Measurements from ENCODE around the gene SPTLC3.
"Not testable (repeated sequence)": the region's sequence is repeated elsewhere in the genome, so short reads cannot be mapped to it uniquely, and the experiment has no call there.

SPTLC3 gene

DNA sequence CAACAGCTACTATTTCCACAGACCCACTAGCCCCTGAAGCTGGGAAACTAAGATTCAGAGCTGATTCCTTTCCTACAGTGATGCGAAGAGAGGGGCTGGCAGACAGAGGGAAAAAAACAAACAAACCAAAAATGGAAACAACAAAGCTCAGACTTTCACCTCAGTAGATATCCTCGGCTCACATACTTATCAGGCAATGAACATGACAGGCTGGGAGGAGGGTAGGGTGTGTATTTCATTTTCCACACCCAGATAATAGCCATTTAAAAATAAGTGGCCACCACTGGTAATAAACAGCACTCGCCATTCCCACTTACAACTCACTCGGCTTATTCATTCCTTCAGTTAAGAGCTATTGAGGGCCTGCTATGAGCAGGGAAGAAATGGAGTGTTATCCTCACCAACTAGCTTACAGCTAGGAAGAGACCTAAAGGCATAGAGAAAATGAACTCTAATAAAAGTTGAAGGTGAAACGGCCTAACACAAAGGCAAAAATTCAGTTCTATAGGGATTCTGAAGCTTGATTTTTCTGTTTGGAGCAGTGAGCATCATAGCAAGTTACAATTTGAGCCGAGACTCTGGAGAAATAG, 32.0 kb upstream of the SPTLC3 start:
- TF ChIP-seq, protein P1, sequence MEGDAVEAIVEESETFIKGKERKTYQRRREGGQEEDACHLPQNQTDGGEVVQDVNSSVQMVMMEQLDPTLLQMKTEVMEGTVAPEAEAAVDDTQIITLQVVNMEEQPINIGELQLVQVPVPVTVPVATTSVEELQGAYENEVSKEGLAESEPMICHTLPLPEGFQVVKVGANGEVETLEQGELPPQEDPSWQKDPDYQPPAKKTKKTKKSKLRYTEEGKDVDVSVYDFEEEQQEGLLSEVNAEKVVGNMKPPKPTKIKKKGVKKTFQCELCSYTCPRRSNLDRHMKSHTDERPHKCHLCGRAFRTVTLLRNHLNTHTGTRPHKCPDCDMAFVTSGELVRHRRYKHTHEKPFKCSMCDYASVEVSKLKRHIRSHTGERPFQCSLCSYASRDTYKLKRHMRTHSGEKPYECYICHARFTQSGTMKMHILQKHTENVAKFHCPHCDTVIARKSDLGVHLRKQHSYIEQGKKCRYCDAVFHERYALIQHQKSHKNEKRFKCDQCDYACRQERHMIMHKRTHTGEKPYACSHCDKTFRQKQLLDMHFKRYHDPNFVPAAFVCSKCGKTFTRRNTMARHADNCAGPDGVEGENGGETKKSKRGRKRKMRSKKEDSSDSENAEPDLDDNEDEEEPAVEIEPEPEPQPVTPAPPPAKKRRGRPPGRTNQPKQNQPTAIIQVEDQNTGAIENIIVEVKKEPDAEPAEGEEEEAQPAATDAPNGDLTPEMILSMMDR (IDR thresholded peaks at IDR 0.05; ENCODE audit: low read depth, low read length), result no peak
- no peak for DNase-seq (ENCODE audit: extremely low read depth, low read depth)

DNA sequence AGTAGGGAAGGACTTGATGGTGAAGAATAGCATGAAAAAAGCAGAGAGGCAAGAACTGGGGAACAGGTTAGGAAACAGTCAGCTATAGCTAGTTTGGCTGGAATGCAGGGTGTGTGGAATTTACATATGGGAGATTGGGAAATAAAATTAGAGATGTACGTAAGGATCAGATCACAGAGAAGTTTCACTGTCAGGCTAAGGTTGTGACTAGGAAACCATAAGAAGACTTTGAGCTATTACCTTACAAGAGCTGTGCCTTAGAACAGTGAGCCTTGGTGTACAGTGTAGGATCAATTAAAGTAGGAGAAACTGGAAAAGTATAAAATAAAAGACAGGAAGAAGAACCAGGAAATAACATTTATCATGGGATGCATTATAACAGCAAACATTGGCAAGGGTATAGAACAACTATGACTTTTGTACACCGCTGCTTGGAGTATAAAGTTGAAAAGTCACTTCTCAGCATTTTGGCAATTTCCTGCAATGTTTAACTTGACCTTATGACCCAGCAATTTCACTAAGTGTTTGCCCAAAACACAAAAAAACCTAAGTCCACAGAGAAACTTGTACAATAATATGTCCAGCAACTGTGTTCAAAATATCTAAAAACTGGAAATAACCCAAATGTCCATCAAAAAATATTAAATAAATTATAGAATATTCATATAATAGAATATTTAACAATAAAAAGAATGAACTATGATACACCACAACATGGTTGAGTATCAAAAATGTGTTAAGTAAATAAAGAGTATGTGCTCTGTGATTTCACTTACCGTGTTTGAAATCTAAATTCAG, 31.2 kb upstream of the SPTLC3 start:
- TF ChIP-seq, protein P1 (IDR thresholded peaks at IDR 0.05; ENCODE audit: low read depth, low read length), result no peak
- no peak for DNase-seq (ENCODE audit: extremely low read depth, low read depth)

DNA sequence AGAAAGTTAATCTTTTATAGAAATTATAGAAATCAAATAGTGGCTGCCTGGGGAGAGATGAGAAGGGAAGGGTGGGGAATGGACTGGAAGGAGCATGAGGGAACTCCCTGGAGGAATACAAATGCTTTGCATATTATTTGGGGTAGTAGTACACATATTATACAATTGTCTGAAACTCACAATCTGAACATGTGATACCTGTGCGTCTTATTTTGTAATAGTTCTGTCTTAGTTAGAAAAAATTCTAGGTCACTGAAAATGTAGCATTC, 30.7 kb upstream of the SPTLC3 start:
- TF ChIP-seq, protein P1 (IDR thresholded peaks at IDR 0.05; ENCODE audit: low read depth, low read length), result no peak
- no peak for DNase-seq (ENCODE audit: extremely low read depth, low read depth)

DNA sequence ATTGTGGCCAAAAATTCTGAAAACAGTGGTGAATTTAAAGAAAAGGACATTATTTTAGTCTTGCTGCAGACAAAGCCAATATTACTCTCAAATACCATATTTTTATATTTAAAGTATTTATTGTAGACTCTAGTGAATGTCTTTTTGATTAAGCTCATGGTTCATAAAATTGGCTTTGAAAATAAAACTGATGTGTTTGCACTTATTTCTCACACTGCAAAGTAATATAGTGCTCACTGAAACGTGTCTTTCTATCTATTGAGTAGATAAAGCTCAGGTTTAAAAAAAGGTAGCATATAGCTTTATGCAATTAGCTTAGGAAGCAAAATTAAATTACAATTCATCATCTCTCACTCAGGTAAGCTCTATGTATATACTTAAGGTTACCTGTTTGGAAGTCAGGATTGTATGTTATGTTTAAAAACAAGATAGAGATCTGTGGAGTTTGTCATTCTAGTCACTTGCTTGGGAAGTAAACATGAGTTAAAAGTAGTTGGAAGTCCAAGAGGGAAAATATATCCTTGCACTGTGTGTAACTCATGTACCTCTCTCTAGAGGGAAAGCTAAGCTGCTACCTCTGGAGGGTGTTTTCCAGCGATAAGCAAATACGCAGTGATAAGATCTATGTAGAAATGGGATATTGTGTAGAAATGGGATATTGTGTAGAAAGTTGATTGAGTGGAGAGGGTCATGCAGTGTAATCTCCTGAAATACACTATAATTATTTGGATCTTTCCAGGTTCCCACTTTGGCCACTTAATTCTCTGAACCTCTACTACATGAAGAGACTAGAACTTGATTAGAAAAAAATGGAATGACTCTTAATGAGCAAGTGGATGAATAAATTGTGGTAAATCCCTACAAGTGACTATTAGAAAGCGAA, 29.9 kb upstream of the SPTLC3 start:
- TF ChIP-seq, protein P1 (IDR thresholded peaks at IDR 0.05; ENCODE audit: low read depth, low read length), result no peak
- no peak for DNase-seq (ENCODE audit: extremely low read depth, low read depth)

DNA sequence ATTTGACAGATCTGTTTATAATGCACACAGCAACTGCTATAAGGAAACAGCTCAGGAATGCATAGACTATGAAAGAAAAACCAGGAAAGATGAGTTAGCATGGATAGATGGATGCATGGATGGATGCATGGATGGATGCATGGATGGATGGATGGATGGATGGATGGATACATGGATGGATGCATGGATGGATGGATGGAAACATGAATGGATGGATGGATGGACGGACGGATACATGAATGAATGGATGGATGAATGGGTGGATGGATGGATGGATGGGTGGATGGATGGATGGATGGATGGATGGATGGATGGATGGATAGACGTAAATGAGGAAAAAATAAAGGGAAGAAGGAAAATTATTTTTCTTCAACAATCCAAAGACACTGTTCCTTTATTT, 29.1 kb upstream of the SPTLC3 start:
- not testable (repeated sequence) for DNase-seq (ENCODE audit: extremely low read depth, low read depth)

DNA sequence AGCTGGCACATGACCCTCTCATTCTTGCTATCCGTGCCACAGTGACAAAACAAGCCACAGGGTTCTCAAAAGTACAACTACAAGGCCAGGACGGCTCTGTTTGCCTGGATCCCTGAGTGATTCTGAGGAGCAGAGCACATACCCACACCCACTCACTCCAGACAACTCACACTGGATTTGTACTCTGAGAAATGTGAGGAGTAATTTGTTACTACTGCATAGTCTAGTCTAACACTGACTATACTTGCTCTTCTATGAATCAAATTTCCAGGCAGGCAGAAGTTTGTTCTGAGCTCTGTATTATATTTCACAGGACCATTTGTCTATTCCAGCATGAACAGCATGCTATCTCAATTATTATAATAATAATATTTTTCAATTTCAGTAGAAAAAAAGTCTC, 26.7 kb upstream of the SPTLC3 start:
- no peak for DNase-seq (ENCODE audit: extremely low read depth, low read depth)
- TF ChIP-seq, protein P1 (IDR thresholded peaks at IDR 0.05; ENCODE audit: low read depth, low read length), result no peak

DNA sequence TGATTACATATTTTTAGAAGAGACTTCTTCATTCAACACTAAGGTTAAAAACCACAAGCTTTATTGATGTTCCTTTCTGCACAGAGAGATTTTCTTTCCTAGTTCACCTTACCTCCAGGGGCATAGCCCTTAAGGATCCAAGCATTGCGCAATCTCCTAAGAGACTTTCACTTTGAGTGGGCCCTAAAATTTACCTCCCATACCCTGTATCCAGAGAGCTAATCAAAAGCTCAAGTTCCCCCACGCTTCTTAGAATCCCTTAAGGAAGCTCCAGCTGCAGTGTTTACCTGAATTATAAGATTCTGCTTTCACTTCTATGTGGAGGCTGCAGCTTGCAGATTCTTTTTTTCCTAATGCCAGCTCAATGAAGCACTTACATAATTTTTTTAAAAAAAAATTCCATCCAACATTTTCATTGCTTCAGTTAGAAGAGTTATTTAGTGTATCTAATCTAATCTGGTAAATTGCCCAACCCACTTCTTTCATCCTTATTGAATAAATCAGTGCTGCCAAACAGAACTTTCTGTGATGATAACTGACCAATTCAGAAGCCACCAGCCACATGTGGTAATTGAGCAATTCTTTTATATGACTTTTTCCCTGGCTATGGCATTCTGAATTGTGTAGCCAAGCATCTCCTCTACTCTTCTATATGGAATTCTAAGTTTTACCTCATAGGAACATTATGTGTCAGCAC, 24.6 kb upstream of the SPTLC3 start:
- DNase-seq (ENCODE audit: extremely low read depth, low read depth), result no peak
- TF ChIP-seq, protein P1 (IDR thresholded peaks at IDR 0.05; ENCODE audit: low read depth, low read length), result no peak

Measured in AG09319 (cell line).